Sigmoid colon (tissue), 7 donors: Measurements from ENCODE around the gene MED16. TPM values are rescaled to one million over a fixed set of nuclear protein-coding genes. Genes with fewer than 3 reads are reported as not detected.
A peak's percentile ranks its signal among the peaks of the same experiment; 100 is the strongest.

ENCODE experiments used
- DNase-seq: peaks from one replicate; pipeline ENCODE4 v3.0.0-alpha.2; 2019
- H3K27ac ChIP-seq, 4 donors: fragments of 200-600 bp; sonication (generic); one replicate each; pipeline ENCODE4 v1.5.1; 2016 to 2019; ENCODE audit warnings: mild to moderate bottlenecking in 1 of 4
- H3K27me3 ChIP-seq, 3 donors: fragments of 200-600 bp; sonication (generic); one replicate each; pipeline ENCODE4 v1.5.1; 2019; ENCODE audit warnings: mild to moderate bottlenecking in 1 of 3
- H3K36me3 ChIP-seq, 4 donors: fragments of 200-600 bp; sonication (generic); one replicate each; pipeline ENCODE4 v1.5.1; 2016 to 2019
- H3K4me1 ChIP-seq, 4 donors: fragments of 200-600 bp; sonication (generic); one replicate each; pipeline ENCODE4 v1.5.1; 2017 to 2019
- H3K4me3 ChIP-seq, 4 donors: fragments of 200-600 bp; sonication (generic); one replicate each; pipeline ENCODE4 v1.5.1; 2017 to 2019; ENCODE audit warnings: mild to moderate bottlenecking in 2 of 4, moderate library complexity in 1 of 4
- H3K9me3 ChIP-seq, 4 donors: fragments of 200-600 bp in 3 of 4; sonication (generic) in 3 of 4; one replicate each; pipeline versions ENCODE4 v1.5.1 to v1.6.1; 2013 to 2019
- CTCF ChIP-seq, 4 experiments: fragments of 450-650 bp in 3 of 4; fragments of 200-600 bp in 1 of 4; IDR thresholded peaks; one replicate each; pipeline ENCODE4 v1.5.1; 2016 to 2019; ENCODE audit warnings: antibody characterized with exemption in 4 of 4, mild to moderate bottlenecking in 3 of 4, moderate library complexity in 2 of 4
- EP300 ChIP-seq, 4 donors: sonication (generic); formaldehyde crosslinking; IDR thresholded peaks; one replicate each; pipeline ENCODE4 v1.6.1; 2017; ENCODE audit warnings: antibody characterized with exemption in 4 of 4
- POLR2A ChIP-seq, 2 donors: fragments of 450-650 bp; IDR thresholded peaks; one replicate each; pipeline ENCODE4 v1.6.1; 2016; ENCODE audit warnings: antibody characterized with exemption in 2 of 2, mild to moderate bottlenecking in 2 of 2, moderate library complexity in 2 of 2
- POLR2AphosphoS5 ChIP-seq, 4 donors: sonication (generic); formaldehyde crosslinking; IDR thresholded peaks; one replicate each; pipeline ENCODE4 v1.6.1; 2017; ENCODE audit warnings: antibody characterized with exemption in 4 of 4
- WGBS, 2 donors: extraction: QIAGEN DNeasy Blood & Tissue Kit; methylation state at CpG; one replicate each; pipeline ENCODE4 v1.1.7; 2013; 5-methylcytosine and 5-hydroxymethylcytosine counted together
- intact Hi-C: fragments of 100-400 bp; cut with DNase I; formaldehyde crosslinking; loops from one replicate; pipeline ENCODE4 v1.15.1; 2023
- polyA plus RNA-seq, 3 donors: library from polyadenylated mRNA; stranded (reverse); fragments of 200-250 nt; gene quantifications; one replicate each; pipeline ENCODE4 v1.2.3, GENCODE V29; 2013
- total RNA-seq, 4 donors: library from RNA; depleted of rRNA; stranded (reverse); fragments of >200 nt; gene quantifications; one replicate each; pipeline ENCODE4 v1.1.0, GENCODE V29; 2016
- donor health status: healthy with polysubstance abuse.
- donor health status: Bipolar disorder and iron deficiency.
- donor health status: healthy.

Gene MED16
- 10 to 100 TPM; 22.4 to 33.2 (median 25.6) TPM for total RNA-seq
- polyA plus RNA-seq, result 10 to 100 TPM; 36.1 to 62.5 (median 51.7) TPM

- 1% methylated on average over 69 of the region's 69 CpGs for WGBS, 2 donors
- peak within 1 kb of the TSS; percentile 89 to 92 (median 90) for H3K27ac ChIP-seq
- H3K36me3 ChIP-seq, result peaks cover 0 to 30% (median 8%) of the 10 kb centered on the region in 4 donors
- no peaks in the 10 kb centered on the region for H3K9me3 ChIP-seq
- no peaks in the 10 kb centered on the region for H3K27me3 ChIP-seq
- peak within 1 kb of the TSS; percentile 76 to 96 (median 78) for H3K4me3 ChIP-seq
- TF ChIP-seq CTCF (IDR thresholded peaks at IDR 0.05) (no peak), POLR2AphosphoS5 (IDR thresholded peaks at IDR 0.05) (peak; percentile 47 to 70 (median 65)), POLR2A (IDR thresholded peaks at IDR 0.05) (peak in 1 of 2 donors; percentile 44)
- peak; percentile 97 for DNase-seq
- intact Hi-C loops, result no loop called here
- peaks cover 0 to 22% (median 18%) of the 10 kb centered on the region in 4 donors for H3K4me1 ChIP-seq
These were observed at the start of gene MED16, which contains the start of gene RNU6-9 for GRCh38 chr19:892894-893689. TSS of gene MED16 (minus strand) at chr19:893187. CDS start at chr19:891131, 2,056 bp downstream. TSS of gene RNU6-9 (plus strand) at chr19:893484.

- H3K4me1 ChIP-seq, result peaks cover 0 to 47% (median 21%) of the 10 kb centered on the region in 4 donors
- WGBS, 2 donors, result 88 to 95% methylated on average over 32 of the region's 32 CpGs
- no peaks in the 10 kb centered on the region for H3K36me3 ChIP-seq
- no peak overlapping the region for H3K27ac ChIP-seq
- no peak for DNase-seq
- H3K9me3 ChIP-seq, result no peaks in the 10 kb centered on the region
- no peaks in the 10 kb centered on the region for H3K27me3 ChIP-seq
- intact Hi-C loops, result no loop called here
- H3K4me3 ChIP-seq, result no peak overlapping the region
- TF ChIP-seq EP300 (IDR thresholded peaks at IDR 0.05) (no peak), POLR2AphosphoS5 (IDR thresholded peaks at IDR 0.05) (no peak), CTCF (IDR thresholded peaks at IDR 0.05) (no peak), POLR2A (IDR thresholded peaks at IDR 0.05) (no peak)
These were observed 49.2 kb upstream of the MED16 start for GRCh38 chr19:942133-942645.

GRCh38 chr19:941292-942132 lies 48.5 kb upstream of the MED16 start:
- Histone ChIP-seq H3K4me1 (peaks cover 0 to 47% (median 21%) of the 10 kb centered on the region in 4 donors), H3K9me3 (no peaks in the 10 kb centered on the region), H3K4me3 (peak overlapping the region; percentile 0 to 42 (median 36)), H3K36me3 (no peaks in the 10 kb centered on the region), H3K27ac (peak overlapping the region; percentile 79 to 92 (median 84)), H3K27me3 (no peaks in the 10 kb centered on the region)
- intact Hi-C loops, result no loop called here
- no peak for TF ChIP-seq CTCF (IDR thresholded peaks at IDR 0.05)
- no peak for TF ChIP-seq EP300 (IDR thresholded peaks at IDR 0.05)
- DNase-seq, result no peak
- WGBS, 2 donors, result 40 to 77% methylated on average over 45 of the region's 45 CpGs

- H3K27me3 ChIP-seq, result no peaks in the 10 kb centered on the region
- peak overlapping the region; percentile 79 to 92 (median 84) for H3K27ac ChIP-seq
- peaks cover 0 to 47% (median 21%) of the 10 kb centered on the region in 4 donors for H3K4me1 ChIP-seq
- TF ChIP-seq CTCF (IDR thresholded peaks at IDR 0.05) (no peak), EP300 (IDR thresholded peaks at IDR 0.05) (no peak), POLR2AphosphoS5 (IDR thresholded peaks at IDR 0.05) (peak in 2 of 4 donors; percentile 30), POLR2A (IDR thresholded peaks at IDR 0.05) (no peak)
- intact Hi-C loops, result no loop called here
- peak overlapping the region; percentile 0 to 42 (median 36) for H3K4me3 ChIP-seq
- WGBS, 2 donors, result 6 to 18% methylated on average over 64 of the region's 64 CpGs
- no peaks in the 10 kb centered on the region for H3K9me3 ChIP-seq
- H3K36me3 ChIP-seq, result no peaks in the 10 kb centered on the region
- DNase-seq, result peak; percentile 87
These were observed 47.8 kb upstream of the MED16 start for GRCh38 chr19:940591-941291.
